Right lobe of liver (tissue), 4 donors: Measurements from ENCODE around the gene POLR1B.

Experiments
- CTCF ChIP-seq, 4 donors: fragments of 200-600 bp in 3 of 4; fragments of 450-650 bp in 1 of 4; IDR thresholded peaks; one replicate each; pipeline versions ENCODE4 v1.5.1 to v1.8.0; 2016 to 2022; ENCODE audit warnings: antibody characterized with exemption in 4 of 4, mild to moderate bottlenecking in 2 of 4
- POLR2A ChIP-seq: fragments of 450-650 bp; IDR thresholded peaks from one replicate; pipeline ENCODE4 v1.6.1; 2017; ENCODE audit warnings: antibody characterized with exemption, mild to moderate bottlenecking
- donor health status: DM: no; HTN: no; CAD: no.
- donor health status: DM: no; HTN: no; CAD: no.
- donor health status: DM: no; HTN: yes; CAD: no.

- TF ChIP-seq POLR2A (peak; percentile 29), CTCF (IDR thresholded peaks at IDR 0.05) (no peak)
Measured at GRCh38 chr2:112542123-112542983, at the start of gene POLR1B.
